GM21390 (cell line): ENCODE data around the gene RIMOC1.

Experiments
- ATAC-seq: cut with Tn5 transposase; IDR thresholded peaks from one replicate; pipeline ENCODE4 v1.9.1; 2021; ENCODE audit not compliant: unreplicated experiment

Gene RIMOC1

GRCh38 chr5:41903892-41904799, at the start of gene RIMOC1:
RIMOC1 (plus strand) TSS chr5:41904344; CDS start chr5:41904368, 24 bp downstream.
- ATAC-seq, result peak; percentile 99

GRCh38 chr5:41856644-41857491, 47.3 kb upstream of the RIMOC1 start:
- ATAC-seq, result peak; percentile 95

DNA sequence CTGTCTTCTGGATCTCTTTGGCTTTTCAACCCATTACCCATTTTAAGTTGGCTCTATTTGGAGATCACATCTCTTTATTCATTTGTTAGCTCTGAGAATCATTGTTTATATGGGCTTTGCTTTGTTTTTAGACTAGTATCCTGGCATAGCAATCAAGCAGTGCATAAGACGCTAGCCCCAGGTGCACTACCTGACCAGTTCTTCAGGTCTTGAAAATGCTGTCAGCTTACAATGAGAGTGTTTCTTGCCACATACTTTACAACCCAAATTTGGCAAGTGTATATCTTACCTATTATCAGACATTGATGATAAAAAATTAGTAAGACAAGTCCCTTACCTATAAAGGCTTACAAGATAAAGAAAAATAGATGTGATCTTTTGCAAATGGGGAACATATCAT, 46.2 kb upstream of the RIMOC1 start:
- ATAC-seq, result no peak

DNA sequence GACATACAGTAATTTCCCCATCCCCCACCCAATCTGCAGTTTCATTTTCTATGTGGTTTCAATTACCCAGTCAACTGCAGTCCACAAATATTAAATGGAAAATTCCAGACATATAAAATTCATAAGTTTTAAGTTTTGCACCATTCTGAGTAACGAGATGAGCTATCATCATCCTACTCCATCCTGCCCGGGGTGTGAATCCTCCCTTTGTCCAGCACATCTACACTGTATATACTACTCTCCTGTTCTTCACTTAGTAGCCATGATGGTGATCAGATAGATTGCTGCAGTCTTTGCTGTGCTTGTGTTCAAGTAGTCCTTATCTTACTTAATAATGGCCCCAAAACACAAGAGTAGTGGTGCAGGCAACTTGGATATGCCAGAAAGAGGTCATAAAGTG, 45.3 kb upstream of the RIMOC1 start:
- no peak for ATAC-seq

GRCh38 chr5:41863871-41864486, 40.2 kb upstream of the RIMOC1 start:
- peak; percentile 69 for ATAC-seq

DNA sequence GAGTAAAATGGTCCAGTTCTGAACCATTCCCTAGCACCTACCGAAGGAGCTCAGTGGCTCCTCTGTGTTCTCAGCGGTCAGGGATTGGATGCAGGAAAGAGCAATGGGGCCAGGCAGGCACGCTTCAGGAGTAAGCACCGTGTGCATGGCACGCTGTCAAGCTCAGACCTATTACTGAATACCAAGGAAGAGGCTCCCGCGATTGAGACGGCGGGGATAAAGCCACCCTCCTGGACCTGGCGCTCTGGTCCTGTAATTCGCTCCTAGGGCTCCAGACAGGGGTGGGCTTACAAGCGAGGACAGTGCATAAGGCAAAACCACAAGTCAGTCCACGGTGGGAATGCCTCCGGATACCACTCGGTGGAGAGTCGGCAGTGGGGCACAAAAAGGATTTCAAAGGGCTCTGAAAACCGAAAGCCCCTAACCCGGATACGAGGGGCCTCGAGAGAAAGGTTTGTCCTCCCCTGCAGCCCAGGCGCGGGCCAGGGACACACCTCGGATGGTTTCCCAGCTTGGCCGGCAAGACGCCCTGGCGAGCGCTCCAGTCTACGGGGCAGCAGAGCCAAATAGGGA, 34.9 kb upstream of the RIMOC1 start:
- ATAC-seq, result no peak

DNA sequence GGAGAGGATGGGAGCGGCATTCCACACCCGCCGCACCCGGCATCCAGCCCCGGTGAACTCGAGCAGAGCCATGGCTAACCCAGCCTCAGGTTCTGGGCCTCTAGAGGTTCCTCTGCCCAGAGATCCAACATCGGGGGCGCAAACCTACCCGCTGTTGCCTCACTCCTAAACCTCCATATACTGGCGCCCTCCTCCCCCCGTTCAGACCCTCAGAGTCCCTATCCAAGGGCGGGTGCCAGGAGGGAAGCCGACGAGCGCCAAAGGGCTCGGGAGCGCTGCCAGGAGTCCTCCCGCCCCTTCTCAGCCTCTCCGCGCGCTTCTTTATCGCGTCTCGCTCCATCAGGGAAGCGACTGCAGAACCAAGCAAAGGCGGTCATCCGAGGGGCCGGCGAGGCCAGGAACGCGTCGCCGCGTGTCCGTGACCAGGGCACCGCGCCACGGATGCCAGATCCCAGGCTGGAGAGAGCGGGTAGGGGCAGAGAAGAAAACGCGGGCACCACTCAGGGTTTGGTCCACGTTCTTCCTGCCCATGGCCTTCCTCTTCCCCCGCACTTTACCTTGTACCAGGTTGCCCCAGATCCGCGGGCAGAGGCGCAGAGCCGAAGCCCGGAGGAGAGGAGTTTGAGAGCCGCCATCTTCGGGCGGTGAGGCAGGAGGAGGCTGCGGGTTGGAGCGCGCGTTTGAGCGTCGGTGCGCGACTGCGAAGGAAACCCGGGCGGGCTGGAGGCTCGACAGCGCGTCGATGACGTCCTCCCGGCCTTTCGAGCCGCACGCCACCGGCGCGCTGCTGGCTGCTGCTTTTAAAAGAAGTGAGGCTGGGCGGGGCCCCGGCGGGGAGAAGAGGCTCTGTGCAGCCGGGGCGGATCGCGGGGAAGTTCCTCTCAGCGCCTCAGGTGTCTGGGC, 34.2 kb upstream of the RIMOC1 start, which contains the start of gene OXCT1:
Gene OXCT1, minus strand, starts transcription at position 702 of the 903 bp plus-strand sequence. Its CDS starts 67 bp downstream, at position 635.
- peak; percentile 93 for ATAC-seq

DNA sequence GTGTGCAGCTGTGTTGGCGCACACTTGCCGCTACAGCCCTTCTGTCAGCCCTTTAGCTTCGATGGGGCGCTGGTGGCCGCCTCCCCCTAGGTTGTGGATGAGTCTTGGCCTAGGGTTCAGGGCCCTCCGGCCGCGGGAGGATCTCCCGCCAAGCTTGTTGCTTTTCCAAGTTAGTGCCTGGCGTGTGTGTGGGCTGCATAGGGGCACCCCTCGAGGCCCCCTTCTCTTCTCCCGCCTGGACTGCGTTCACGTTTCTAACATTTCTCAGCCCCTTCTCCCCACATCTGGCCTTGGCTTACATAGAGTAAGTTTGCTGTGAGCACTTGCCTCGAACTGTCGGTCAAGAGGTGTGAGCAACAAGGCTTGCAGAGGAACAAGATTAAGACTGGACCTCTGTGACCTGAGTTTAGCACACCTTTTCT, 33.5 kb upstream of the RIMOC1 start:
- ATAC-seq, result no peak

- no peak for ATAC-seq
Observed at GRCh38 chr5:41871852-41872251, 32.3 kb upstream of the RIMOC1 start.

DNA sequence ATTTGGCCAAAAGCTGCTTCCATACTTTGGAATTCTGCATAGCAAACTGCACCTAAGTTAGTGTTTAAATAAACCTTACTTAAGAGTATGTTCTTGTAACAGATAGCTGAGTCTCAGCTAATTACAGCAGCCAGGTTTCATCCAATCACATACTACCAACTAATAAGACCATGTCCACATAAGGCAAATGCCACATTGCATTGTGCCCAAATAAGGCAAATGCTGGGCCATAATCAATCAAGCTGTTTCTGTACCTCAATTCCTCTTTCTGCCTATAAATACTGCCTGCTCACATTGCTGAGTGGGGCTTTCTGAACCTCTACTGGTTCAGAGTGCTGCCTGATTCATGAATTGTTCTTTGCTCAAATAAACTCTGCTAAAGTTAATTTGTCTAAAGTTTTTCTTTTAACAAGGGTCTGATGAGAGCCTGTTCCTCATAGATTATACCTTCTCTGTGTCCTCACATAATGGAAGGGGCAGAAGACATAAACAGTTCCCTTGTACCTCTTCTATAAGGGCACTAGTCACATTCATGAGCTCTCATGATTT, 29.6 kb upstream of the RIMOC1 start:
- no peak for ATAC-seq

DNA sequence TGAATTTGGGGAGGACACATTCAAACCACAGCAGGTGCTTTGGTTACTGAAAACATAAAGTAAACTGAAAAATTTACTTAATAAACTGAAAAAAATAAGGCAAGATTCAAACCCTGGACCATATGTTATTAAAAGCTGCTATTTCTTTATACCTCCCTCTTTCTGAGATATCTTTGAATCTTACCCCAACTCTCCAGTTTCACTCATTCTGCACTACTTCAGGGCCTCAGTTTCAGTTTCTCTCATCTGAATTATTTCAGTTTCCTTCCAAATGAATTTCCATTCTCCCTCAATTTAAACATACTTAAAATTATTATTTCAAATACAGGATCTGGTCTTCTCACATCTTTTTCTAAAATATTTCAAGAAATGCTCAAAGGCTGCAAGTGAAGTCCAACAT, 29.0 kb upstream of the RIMOC1 start:
- ATAC-seq, result no peak

DNA sequence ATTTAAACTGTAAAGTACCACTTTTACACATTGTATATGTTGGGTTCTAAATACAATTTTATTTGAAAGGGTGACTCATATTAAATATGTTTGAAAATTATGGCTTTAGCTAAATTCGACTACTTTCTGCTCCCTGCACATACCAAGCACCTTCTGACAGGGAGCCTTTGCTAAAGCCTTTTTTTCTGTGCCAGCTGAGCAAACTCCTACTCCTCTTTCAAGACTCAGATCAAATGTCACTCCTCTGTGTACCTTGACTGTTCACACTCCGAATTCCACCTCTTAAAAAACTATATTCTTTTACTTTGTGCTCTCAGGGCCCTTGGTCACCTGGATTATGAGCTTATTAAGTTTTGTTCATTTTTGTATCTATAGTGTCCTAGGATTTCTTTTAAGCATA, 27.5 kb upstream of the RIMOC1 start:
- no peak for ATAC-seq

DNA sequence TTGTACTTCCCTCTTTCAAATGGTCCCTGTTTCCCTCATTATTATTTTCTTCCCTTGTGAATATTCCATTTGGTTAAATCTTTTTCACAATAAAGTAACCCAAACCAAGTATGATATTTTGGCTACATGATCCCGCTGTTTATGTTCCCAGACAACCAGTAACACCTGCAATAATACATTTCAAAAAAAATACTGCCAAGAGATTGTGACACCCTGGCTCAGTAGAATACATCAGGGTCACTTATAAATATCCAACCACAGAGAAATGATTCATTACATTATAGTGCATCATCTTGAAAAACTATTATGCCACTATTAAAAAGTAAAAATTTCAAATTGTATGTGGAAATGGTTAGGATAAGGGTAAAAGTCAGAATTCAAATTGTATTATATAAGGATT, 26.7 kb upstream of the RIMOC1 start:
- ATAC-seq, result no peak

GRCh38 chr5:41878173-41878572, 26.0 kb upstream of the RIMOC1 start:
- no peak for ATAC-seq

GRCh38 chr5:41878643-41879478, 25.3 kb upstream of the RIMOC1 start:
- no peak for ATAC-seq

DNA sequence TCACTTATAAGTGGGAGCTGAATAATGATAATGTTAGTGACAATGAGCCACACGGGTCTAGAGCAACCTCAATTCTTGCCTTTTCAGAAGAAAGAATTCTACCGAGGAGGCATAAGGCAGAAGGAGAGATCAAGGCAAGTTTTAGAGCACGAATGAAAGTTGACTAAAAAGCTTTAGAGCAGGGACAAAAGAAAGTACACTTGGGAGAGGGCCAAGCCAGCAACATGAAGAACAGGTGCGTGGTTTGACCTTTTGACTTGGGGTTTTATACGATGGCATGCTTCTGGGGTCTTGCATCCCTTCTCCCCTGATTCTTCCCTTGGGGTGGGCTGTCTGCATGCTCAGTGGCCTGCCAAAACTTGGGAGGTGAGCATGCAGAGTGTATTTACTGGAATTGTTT, 21.4 kb upstream of the RIMOC1 start:
- ATAC-seq, result no peak

GRCh38 chr5:41883243-41883642, 20.9 kb upstream of the RIMOC1 start:
- ATAC-seq, result no peak

DNA sequence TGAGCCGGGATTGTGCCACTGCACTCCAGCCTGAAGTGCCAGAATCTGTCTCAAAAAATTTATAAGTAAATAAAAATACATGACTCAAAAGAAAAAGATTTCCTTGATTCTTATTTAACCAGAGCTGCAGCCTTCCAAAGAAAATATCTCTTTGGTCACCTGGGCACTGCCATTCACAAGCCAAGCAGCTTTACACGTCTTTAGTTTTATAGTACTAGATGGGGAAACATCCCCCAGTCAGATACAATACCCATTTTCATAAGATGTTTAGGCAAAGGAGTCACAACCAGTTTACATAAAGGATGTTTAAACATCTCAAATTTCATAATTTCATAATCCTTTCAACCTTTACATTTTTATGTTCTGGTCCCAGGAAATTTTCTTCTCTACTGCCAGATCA, 20.2 kb upstream of the RIMOC1 start:
- ATAC-seq, result no peak

DNA sequence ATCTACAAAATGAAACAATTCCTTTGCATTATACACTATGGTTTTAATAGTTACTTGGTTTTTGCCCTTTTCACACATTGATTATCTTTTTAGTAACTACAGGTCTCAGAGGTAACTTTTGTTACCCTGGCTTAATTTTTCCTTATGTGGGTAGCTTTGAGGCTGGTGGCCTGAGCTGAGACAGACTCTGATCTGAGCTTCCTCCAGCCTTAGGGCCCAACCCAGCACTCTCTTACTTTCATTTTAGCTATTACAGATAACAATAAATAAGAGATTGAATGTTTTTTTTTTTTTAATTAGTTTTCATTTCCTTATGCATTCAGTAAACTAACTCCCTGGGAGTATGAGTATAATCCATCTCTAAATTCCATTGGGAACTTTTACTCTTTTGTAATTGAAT, 18.9 kb upstream of the RIMOC1 start:
- peak; percentile 55 for ATAC-seq
